ENCODE results near the gene FSTL4.

FSTL4 gene

GRCh38 chr5:133331941-133332340, 280.4 kb downstream of the FSTL4 start:
- no peaks in the 10 kb centered on the region for H3K79me2 ChIP-seq (ENCODE audit: insufficient read depth, low read depth)
- no peak overlapping the region for H3K4me2 ChIP-seq
- TF ChIP-seq CTCF (conservative IDR thresholded peaks at IDR 0.05; ENCODE audit: low read depth, low read length): no peak
- no peak overlapping the region for H3K27ac ChIP-seq
- H3K4me1 ChIP-seq (ENCODE audit: low read depth, poor library complexity, severe bottlenecking): no peaks in the 10 kb centered on the region
- no peaks in the 10 kb centered on the region for H3K36me3 ChIP-seq (ENCODE audit: insufficient read depth)
- no peak overlapping the region for H2AFZ ChIP-seq (ENCODE audit: low read depth)
- H4K20me1 ChIP-seq (ENCODE audit: insufficient read depth): no peaks in the 10 kb centered on the region
- no peaks in the 10 kb centered on the region for H3K27me3 ChIP-seq (ENCODE audit: insufficient read depth, low read depth)
- H3K4me3 ChIP-seq (IDR thresholded peaks at IDR 0.05; ENCODE audit: insufficient read depth, low read depth, low read length): no peak overlapping the region
- no peak overlapping the region for H3K9ac ChIP-seq

- Histone ChIP-seq H3K27me3 (ENCODE audit: insufficient read depth, low read depth) (no peaks in the 10 kb centered on the region), H3K4me1 (ENCODE audit: low read depth, poor library complexity, severe bottlenecking) (no peaks in the 10 kb centered on the region), H4K20me1 (ENCODE audit: insufficient read depth) (no peaks in the 10 kb centered on the region), H3K4me3 (IDR thresholded peaks at IDR 0.05; ENCODE audit: insufficient read depth, low read depth, low read length) (no peak overlapping the region), H3K27ac (no peak overlapping the region), H2AFZ (ENCODE audit: low read depth) (no peak overlapping the region), H3K9ac (no peak overlapping the region), H3K4me2 (no peak overlapping the region), H3K36me3 (ENCODE audit: insufficient read depth) (no peaks in the 10 kb centered on the region), H3K79me2 (ENCODE audit: insufficient read depth, low read depth) (no peaks in the 10 kb centered on the region)
- TF ChIP-seq CTCF (conservative IDR thresholded peaks at IDR 0.05; ENCODE audit: low read depth, low read length): no peak
Observed at GRCh38 chr5:133330956-133331355, 281.4 kb downstream of the FSTL4 start.

- Histone ChIP-seq H3K9ac (no peak overlapping the region), H3K4me1 (ENCODE audit: low read depth, poor library complexity, severe bottlenecking) (no peaks in the 10 kb centered on the region), H3K79me2 (ENCODE audit: insufficient read depth, low read depth) (no peaks in the 10 kb centered on the region), H3K27me3 (ENCODE audit: insufficient read depth, low read depth) (no peaks in the 10 kb centered on the region), H3K4me2 (no peak overlapping the region), H4K20me1 (ENCODE audit: insufficient read depth) (no peaks in the 10 kb centered on the region), H3K36me3 (ENCODE audit: insufficient read depth) (no peaks in the 10 kb centered on the region), H3K4me3 (IDR thresholded peaks at IDR 0.05; ENCODE audit: insufficient read depth, low read depth, low read length) (no peak overlapping the region), H2AFZ (ENCODE audit: low read depth) (no peak overlapping the region), H3K27ac (no peak overlapping the region)
- no peak for TF ChIP-seq CTCF (conservative IDR thresholded peaks at IDR 0.05; ENCODE audit: low read depth, low read length)
Observed at GRCh38 chr5:133328800-133329199, 283.5 kb downstream of the FSTL4 start.

GRCh38 chr5:133327946-133328401, 284.4 kb downstream of the FSTL4 start:
- Histone ChIP-seq H2AFZ (ENCODE audit: low read depth) (no peak overlapping the region), H3K36me3 (ENCODE audit: insufficient read depth) (no peaks in the 10 kb centered on the region), H4K20me1 (ENCODE audit: insufficient read depth) (no peaks in the 10 kb centered on the region), H3K4me1 (ENCODE audit: low read depth, poor library complexity, severe bottlenecking) (no peaks in the 10 kb centered on the region), H3K79me2 (ENCODE audit: insufficient read depth, low read depth) (no peaks in the 10 kb centered on the region), H3K27ac (no peak overlapping the region), H3K4me3 (IDR thresholded peaks at IDR 0.05; ENCODE audit: insufficient read depth, low read depth, low read length) (no peak overlapping the region), H3K4me2 (no peak overlapping the region), H3K9ac (no peak overlapping the region), H3K27me3 (ENCODE audit: insufficient read depth, low read depth) (no peaks in the 10 kb centered on the region)
- no peak for TF ChIP-seq CTCF (conservative IDR thresholded peaks at IDR 0.05; ENCODE audit: low read depth, low read length)

Data from KMS-11 (cell line).